ENCODE measurements around the gene FRRS1L. TPM values are rescaled to one million over a fixed set of nuclear protein-coding genes. Genes with fewer than 3 reads are reported as not detected.
A peak's percentile ranks its signal among the peaks of the same experiment; 100 is the strongest.

FRRS1L gene
- total RNA-seq, 1 experiment from 2014 or later: 1.0 TPM

- no peak for TF ChIP-seq IRF2 (CRISPR knock-in tag; IDR thresholded peaks at IDR 0.05; ENCODE audit: borderline replicate concordance, low read depth)
- no peak for TF ChIP-seq ZNF671 (CRISPR knock-in tag; IDR thresholded peaks at IDR 0.05)
- TF ChIP-seq USF1 (CRISPR knock-in tag; IDR thresholded peaks at IDR 0.05): no peak
- no peak for TF ChIP-seq ATF3 (CRISPR knock-in tag; conservative IDR thresholded peaks at IDR 0.05)
- no peak for TF ChIP-seq GTF2I (CRISPR knock-in tag; conservative IDR thresholded peaks at IDR 0.05)
- no peak for TF ChIP-seq ZMAT4 (CRISPR knock-in tag; IDR thresholded peaks at IDR 0.05)
- no peak for TF ChIP-seq ETV6 (CRISPR knock-in tag; IDR thresholded peaks at IDR 0.05)
- TF ChIP-seq TCF7 (CRISPR knock-in tag; IDR thresholded peaks at IDR 0.05; ENCODE audit: low read depth): no peak
- TF ChIP-seq ZNF512 (CRISPR knock-in tag; IDR thresholded peaks at IDR 0.05; ENCODE audit: borderline replicate concordance): no peak
- TF ChIP-seq ERG (CRISPR knock-in tag; IDR thresholded peaks at IDR 0.05): no peak
- no peak for TF ChIP-seq CBFB (CRISPR knock-in tag; IDR thresholded peaks at IDR 0.05; ENCODE audit: low read depth)
- TF ChIP-seq HMGA2 (CRISPR knock-in tag; IDR thresholded peaks at IDR 0.05): no peak
- Mint-ChIP-seq H3K27ac (0 out of 2 replicates have a peak overlapping the region, but pooled peaks have one; percentile 33), H3K4me1 (no peaks in the 10 kb centered on the region), H3K36me3 (peaks cover 39% of the 10 kb centered on the region), H3K27me3 (ENCODE audit: low read depth) (no peaks in the 10 kb centered on the region), H3K4me3 (no peak overlapping the region), H3K9me3 (no peaks in the 10 kb centered on the region)
- DNase-seq (ENCODE audit: low spot score) (no peak), ATAC-seq (no peak)
- POLR2A ChIA-PET: interaction anchor here (0.6 kb wide), 1 partner anchor 101 kb away, joined by 3 read pairs; no protein-coding TSS in a partner anchor
- CTCF ChIA-PET: interaction anchor here (0.7 kb wide), 1 partner anchor 61 kb away, joined by 3 read pairs; no protein-coding TSS in a partner anchor
Measured at GRCh38 chr9:109083141-109083540, 83.9 kb downstream of the FRRS1L start.

GRCh38 chr9:109082091-109082620, 84.9 kb downstream of the FRRS1L start:
- POLR2A ChIA-PET: no interaction called here
- no peaks in the 10 kb centered on the region for H3K4me1 Mint-ChIP-seq
- H3K36me3 Mint-ChIP-seq: peaks cover 39% of the 10 kb centered on the region
- CTCF ChIA-PET: no interaction called here
- DNase-seq (ENCODE audit: low spot score) (no peak), ATAC-seq (no peak)
- H3K4me3 Mint-ChIP-seq: no peak overlapping the region
- TF ChIP-seq GABPB1 (CRISPR knock-in tag; IDR thresholded peaks at IDR 0.05) (peak; percentile 36; the same call in 1 of the 2 replicates), ZNF232 (CRISPR knock-in tag; IDR thresholded peaks at IDR 0.05) (no peak)
- no peak overlapping the region for H3K27ac Mint-ChIP-seq
- H3K27me3 Mint-ChIP-seq (ENCODE audit: low read depth): no peaks in the 10 kb centered on the region
- no peaks in the 10 kb centered on the region for H3K9me3 Mint-ChIP-seq

Other genes with a start within 250 kb of the FRRS1L start
- 27.9 to 30.5 TPM (median 29.0 TPM) in 3 replicates for gene ELP1, start 233.1 kb downstream of the FRRS1L start, total RNA-seq (2021)
- gene ABITRAM, start 232.8 kb downstream of the FRRS1L start, total RNA-seq (2021): 4.6 to 6.5 TPM (median 6.0 TPM) in 3 replicates
- 50.7 to 54.3 TPM (median 53.1 TPM) in 3 replicates for gene CTNNAL1, start 153.8 kb downstream of the FRRS1L start, total RNA-seq (2021)
- 40.8 to 47.2 TPM (median 43.2 TPM) in 3 replicates for gene TMEM245, start 47.3 kb downstream of the FRRS1L start, total RNA-seq (2021)
- gene EPB41L4B, start 153.8 kb upstream of the FRRS1L start, total RNA-seq (2021): 20.0 to 21.8 TPM (median 21.7 TPM) in 3 replicates